Measurements from ENCODE around the gene ABHD2.

ABHD2 gene

DNA sequence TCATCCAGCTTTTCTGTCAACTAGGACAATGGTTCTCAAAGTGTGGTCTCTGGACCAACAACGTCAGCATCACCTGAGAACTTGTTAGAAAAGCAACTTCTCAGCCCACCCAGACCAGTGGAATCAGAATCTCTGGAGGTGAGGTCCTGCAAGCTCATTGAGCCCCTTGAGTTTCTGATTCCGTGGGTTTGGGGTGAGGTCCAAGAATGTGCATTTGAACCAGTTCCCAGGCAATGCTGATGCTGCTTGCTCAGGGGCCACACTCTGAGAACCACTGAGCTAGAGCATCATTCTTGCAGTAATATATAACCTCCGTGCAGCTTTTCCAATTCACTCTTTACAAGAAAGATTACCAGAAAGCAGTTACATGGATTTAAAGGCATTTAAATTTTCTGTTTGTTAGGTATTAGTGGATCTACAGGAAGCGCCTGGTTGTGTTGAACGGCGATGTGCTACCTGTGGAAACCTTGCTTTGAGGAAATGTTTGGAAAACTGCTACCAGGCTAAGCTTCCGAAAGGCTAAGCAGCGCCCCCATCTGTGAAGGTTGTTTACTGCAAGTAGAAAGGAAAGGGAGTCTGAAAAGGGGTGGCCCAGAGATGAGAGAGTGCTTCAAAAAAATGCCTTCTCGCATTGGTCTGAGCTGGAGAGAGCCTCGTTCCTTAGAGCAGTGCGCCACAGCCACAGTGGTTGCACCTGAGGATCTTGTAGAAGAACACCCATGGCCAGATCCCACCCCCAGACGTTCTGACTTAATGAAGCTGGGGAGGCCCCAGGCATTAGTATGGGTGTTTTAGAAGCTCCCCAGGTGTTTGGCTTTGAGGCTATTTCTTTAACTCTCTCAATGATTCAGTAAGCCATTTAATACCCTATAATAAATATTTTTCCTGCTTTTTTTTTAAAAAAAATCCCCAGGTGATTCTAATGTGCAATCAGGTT lies 83.1 kb downstream of the ABHD2 start:
- TF ChIP-seq Cebpa-rat (IDR thresholded peaks at IDR 0.05) = no peak
- Histone ChIP-seq H3K9ac (no peak overlapping the region), H3K4me3 (no peak overlapping the region), H3K4me1 (peaks cover 11 to 34% (median 23%) of the 10 kb centered on the region in 10 experiments; a peak in 19 of 20 replicates), H4K20me1 (no peaks in the 10 kb centered on the region), H3K4me2 (no peak overlapping the region), H3K9me3 (replicated peaks in 1 of 11) (no peaks in the 10 kb centered on the region), H3K27me3 (no peaks in the 10 kb centered on the region), H3K27ac (no peak overlapping the region), H3K36me3 (peaks cover 5 to 63% (median 27%) of the 10 kb centered on the region in 11 experiments; a peak in 20 of 22 replicates)

- Histone ChIP-seq H3K36me3 (peaks cover 17 to 64% (median 40%) of the 10 kb centered on the region in 11 experiments; a peak in 21 of 22 replicates), H3K27me3 (no peaks in the 10 kb centered on the region), H4K20me1 (no peaks in the 10 kb centered on the region), H3K4me1 (peaks cover 6 to 27% (median 16%) of the 10 kb centered on the region in 10 experiments; a peak in 19 of 20 replicates), H3K27ac (peak overlapping the region in 1 of 11 experiments; percentile 20; a peak in 2 of 22 replicates), H3K4me3 (no peak overlapping the region), H3K4me2 (no peak overlapping the region), H3K9ac (0 out of 22 replicates have a peak overlapping the region, but pooled peaks of 1 of the 11 experiments have one; percentile 26), H3K9me3 (replicated peaks in 1 of 11) (no peaks in the 10 kb centered on the region)
- TF ChIP-seq Cebpa-rat (IDR thresholded peaks at IDR 0.05) = no peak
These were observed 84.7 kb downstream of the ABHD2 start for GRCh38 chr15:89172921-89173320.

DNA sequence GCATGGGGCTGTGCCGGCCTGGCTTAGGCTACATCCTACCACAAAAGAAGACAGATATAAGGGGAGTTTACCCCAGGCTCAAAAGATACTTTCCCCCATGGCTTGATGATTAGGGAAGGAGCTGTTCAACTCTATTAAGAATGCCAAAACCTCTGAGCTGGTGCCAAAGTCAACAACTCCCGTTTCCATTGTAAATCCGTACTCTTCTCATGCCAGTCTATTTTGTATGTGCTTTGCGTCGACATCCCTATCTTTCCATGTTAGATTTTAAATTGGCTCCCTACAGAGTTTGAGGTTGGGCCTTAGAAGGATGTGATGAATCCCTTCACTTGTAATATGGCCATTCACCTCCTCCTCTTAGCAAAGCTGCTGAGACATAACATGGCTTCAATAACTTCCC lies 86.2 kb downstream of the ABHD2 start:
- Histone ChIP-seq H3K27ac (peak overlapping the region in 4 of 11 experiments; percentile 33 to 57 (median 49); a peak in 7 of 22 replicates), H3K4me3 (no peak overlapping the region), H3K9me3 (replicated peaks in 1 of 11) (no peaks in the 10 kb centered on the region), H3K4me2 (peak overlapping the region in 2 of 11 experiments; percentile 27 to 44; a peak in 1 of 22 replicates), H4K20me1 (no peaks in the 10 kb centered on the region), H3K36me3 (peaks cover 31 to 65% (median 55%) of the 10 kb centered on the region in 11 experiments), H3K9ac (no peak overlapping the region), H3K27me3 (no peaks in the 10 kb centered on the region), H3K4me1 (peaks cover 0 to 27% (median 15%) of the 10 kb centered on the region in 10 experiments; a peak in 15 of 20 replicates)
- no peak for TF ChIP-seq Cebpa-rat (IDR thresholded peaks at IDR 0.05)

- H3K4me2 ChIP-seq = peak overlapping the region in 7 of 11 experiments; percentile 7 to 51 (median 27); a peak in 9 of 22 replicates
- peak overlapping the region in 6 of 11 experiments; percentile 7 to 58 (median 49); a peak in 10 of 22 replicates for H3K27ac ChIP-seq
- peak in 4 of 11 experiments; percentile 40 to 55 (median 50); a peak in 5 of 22 replicates for TF ChIP-seq Cebpa-rat (IDR thresholded peaks at IDR 0.05)
- no peak overlapping the region for H3K4me3 ChIP-seq
- H3K36me3 ChIP-seq = peaks cover 39 to 77% (median 59%) of the 10 kb centered on the region in 11 experiments
- peaks cover 0 to 27% (median 15%) of the 10 kb centered on the region in 10 experiments; a peak in 15 of 20 replicates for H3K4me1 ChIP-seq
- H3K27me3 ChIP-seq = no peaks in the 10 kb centered on the region
- no peaks in the 10 kb centered on the region for H3K9me3 ChIP-seq (replicated peaks in 1 of 11)
- H3K9ac ChIP-seq = peak overlapping the region in 4 of 11 experiments; percentile 20 to 49 (median 38); a peak in 3 of 22 replicates
- H4K20me1 ChIP-seq = no peaks in the 10 kb centered on the region
These were observed 87.4 kb downstream of the ABHD2 start for GRCh38 chr15:89175617-89176191.

GRCh38 chr15:89177116-89177515 lies 88.9 kb downstream of the ABHD2 start:
- H3K4me2 ChIP-seq = no peak overlapping the region
- H3K4me1 ChIP-seq = peaks cover 0 to 27% (median 15%) of the 10 kb centered on the region in 10 experiments; a peak in 15 of 20 replicates
- no peaks in the 10 kb centered on the region for H3K27me3 ChIP-seq
- H3K9ac ChIP-seq = peak overlapping the region in 3 of 11 experiments; percentile 4 to 26 (median 19); a peak in 1 of 22 replicates
- H3K36me3 ChIP-seq = peaks cover 39 to 86% (median 60%) of the 10 kb centered on the region in 11 experiments
- H3K4me3 ChIP-seq = no peak overlapping the region
- H4K20me1 ChIP-seq = no peaks in the 10 kb centered on the region
- H3K9me3 ChIP-seq (replicated peaks in 1 of 11) = no peaks in the 10 kb centered on the region
- peak overlapping the region in 3 of 11 experiments; percentile 11 to 57 (median 33); a peak in 4 of 22 replicates for H3K27ac ChIP-seq
- TF ChIP-seq Cebpa-rat (IDR thresholded peaks at IDR 0.05) = no peak

DNA sequence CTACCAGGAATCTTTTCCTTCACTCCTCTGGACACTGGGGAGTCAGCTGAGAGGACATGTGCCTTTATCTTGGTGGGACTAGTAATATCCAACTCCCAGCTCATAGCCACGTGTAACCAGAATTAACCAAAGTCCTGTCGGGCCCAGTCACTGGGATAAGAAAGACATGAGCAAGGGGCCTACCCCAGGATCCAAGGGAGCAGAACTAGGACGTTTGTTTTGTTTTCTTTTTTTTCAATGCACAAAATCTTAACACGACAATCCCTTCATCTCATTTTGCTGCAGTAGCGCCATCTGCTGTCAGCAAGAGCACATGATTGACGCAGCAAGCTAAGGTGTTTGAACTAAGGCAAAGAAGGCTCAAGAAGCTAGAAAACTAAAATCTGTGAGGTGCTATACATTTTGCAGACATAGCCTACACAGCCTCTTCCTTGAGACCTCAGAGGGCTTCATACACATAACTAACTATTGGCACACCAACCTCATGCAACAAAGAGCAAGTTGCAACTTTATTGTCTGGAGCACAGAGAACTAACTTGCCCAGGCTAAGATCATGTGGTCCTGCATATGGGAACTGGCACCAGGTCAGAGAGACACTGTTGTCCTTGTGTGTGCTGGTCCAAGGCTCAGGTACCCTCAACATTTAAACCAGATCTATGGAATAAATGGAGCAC lies 89.5 kb downstream of the ABHD2 start:
- Histone ChIP-seq H3K9ac (peak overlapping the region in 3 of 11 experiments; percentile 4 to 26 (median 19); a peak in 1 of 22 replicates), H3K27me3 (no peaks in the 10 kb centered on the region), H3K4me3 (no peak overlapping the region), H3K27ac (peak overlapping the region in 4 of 11 experiments; percentile 3 to 57 (median 22); a peak in 4 of 22 replicates), H4K20me1 (no peaks in the 10 kb centered on the region), H3K4me2 (no peak overlapping the region), H3K9me3 (replicated peaks in 1 of 11) (no peaks in the 10 kb centered on the region), H3K36me3 (peaks cover 39 to 92% (median 59%) of the 10 kb centered on the region in 11 experiments), H3K4me1 (peaks cover 0 to 24% (median 15%) of the 10 kb centered on the region in 10 experiments; a peak in 15 of 20 replicates)
- no peak for TF ChIP-seq Cebpa-rat (IDR thresholded peaks at IDR 0.05)

GRCh38 chr15:89178307-89178977 lies 90.2 kb downstream of the ABHD2 start:
- no peak for TF ChIP-seq Cebpa-rat (IDR thresholded peaks at IDR 0.05)
- Histone ChIP-seq H3K4me3 (no peak overlapping the region), H3K36me3 (peaks cover 39 to 87% (median 58%) of the 10 kb centered on the region in 11 experiments)

More at GRCh38 chr15:89178307-89178977, 90.2 kb downstream of the ABHD2 start:
- H3K4me2 ChIP-seq = no peak overlapping the region
- peaks cover 0 to 23% (median 15%) of the 10 kb centered on the region in 10 experiments; a peak in 15 of 20 replicates for H3K4me1 ChIP-seq
- H4K20me1 ChIP-seq = no peaks in the 10 kb centered on the region
- H3K9ac ChIP-seq = peak overlapping the region in 3 of 11 experiments; percentile 13 to 31 (median 27); a peak in 4 of 22 replicates
- no peaks in the 10 kb centered on the region for H3K27me3 ChIP-seq
- no peaks in the 10 kb centered on the region for H3K9me3 ChIP-seq (replicated peaks in 1 of 11)
- no peak overlapping the region for H3K27ac ChIP-seq

Data from BLaER1 treated with 17β-estradiol and CSF1 and Interleukin-3, amounts not matched to agents 10 nM and 100 nM (cell line).